Upper lobe of left lung (tissue), 6 donors: ENCODE data around the gene KCNMA1. TPM values are rescaled to one million over a fixed set of nuclear protein-coding genes. Genes with fewer than 3 reads are reported as not detected.

Experiments
- ATAC-seq, 2 donors: fragments of 200-7000 bp; cut with Tn5 transposase; one replicate each; pipeline ENCODE4 v1.9.1; 2022; ENCODE audit warnings: mild to moderate bottlenecking in 2 of 2, moderate library complexity in 2 of 2; ENCODE audit not compliant: low FRiP score in 2 of 2
- DNase-seq, 2 donors: peaks; one replicate each; pipeline ENCODE4 v3.0.0-alpha.2; 2019 to 2020
- H3K27ac ChIP-seq, 4 donors: fragments of 200-600 bp; sonication (generic); one replicate each; pipeline ENCODE4 v1.5.1; 2016 to 2019
- H3K27me3 ChIP-seq, 4 donors: fragments of 200-600 bp; sonication (generic); one replicate each; pipeline ENCODE4 v1.5.1; 2017 to 2019
- H3K36me3 ChIP-seq, 4 donors: fragments of 200-600 bp; sonication (generic); one replicate each; pipeline ENCODE4 v1.5.1; 2016 to 2019
- H3K4me1 ChIP-seq, 4 donors: fragments of 200-600 bp; sonication (generic); one replicate each; pipeline ENCODE4 v1.5.1; 2018 to 2019
- H3K4me3 ChIP-seq, 4 donors: fragments of 200-600 bp; sonication (generic); one replicate each; pipeline ENCODE4 v1.5.1; 2017 to 2019; ENCODE audit warnings: mild to moderate bottlenecking in 2 of 4, moderate library complexity in 1 of 4
- H3K9me3 ChIP-seq, 4 donors: fragments of 200-600 bp; sonication (generic); one replicate each; pipeline ENCODE4 v1.5.1; 2018 to 2019
- CTCF ChIP-seq, 6 experiments: fragments of 450-650 bp in 4 of 6; fragments of 200-600 bp in 2 of 6; sonication (generic) in 2 of 6; IDR thresholded peaks; one replicate each; pipeline ENCODE4 v1.5.1; 2016 to 2019; ENCODE audit warnings: antibody characterized with exemption in 6 of 6
- EP300 ChIP-seq, 4 donors: sonication (generic); formaldehyde crosslinking; IDR thresholded peaks; one replicate each; pipeline ENCODE4 v1.5.1; 2017; ENCODE audit warnings: antibody characterized with exemption in 4 of 4, control low read depth in 2 of 4
- POLR2A ChIP-seq, 4 donors: fragments of 450-650 bp; IDR thresholded peaks; one replicate each; pipeline ENCODE4 v1.5.1; 2016 to 2017; ENCODE audit warnings: antibody characterized with exemption in 4 of 4, mild to moderate bottlenecking in 2 of 4
- POLR2AphosphoS5 ChIP-seq, 2 donors: sonication (generic); formaldehyde crosslinking; IDR thresholded peaks; one replicate each; pipeline ENCODE4 v1.5.1; 2017; ENCODE audit warnings: antibody characterized with exemption in 2 of 2
- WGBS, 2 donors: methylation state at CpG; one replicate each; pipeline ENCODE4 v1.1.5; 2017 to 2018; 5-methylcytosine and 5-hydroxymethylcytosine counted together
- total RNA-seq, 6 donors: library from RNA; depleted of rRNA in 4 of 6; stranded (reverse); fragments of >200 nt in 4 of 6; gene quantifications; one replicate each; pipeline versions ENCODE4 v1.1.0 to v1.2.1, GENCODE V29; 2016 to 2021
- donor health status: DM: no; HTN: no; CAD: no; lungs with moderate emphysema.
- donor health status: DM: no; HTN: yes; CAD: no; lungs with severe emphysema.

Gene KCNMA1
- total RNA-seq, 6 donors from 2014 or later: 5.8 to 107 (median 22.0) TPM

- WGBS, 2 donors: 64 to 74% methylated on average over 6 of the region's 6 CpGs
- DNase-seq (no peak), ATAC-seq (no peak)
- no peak overlapping the region for H3K27ac ChIP-seq
- no peaks in the 10 kb centered on the region for H3K4me1 ChIP-seq
- TF ChIP-seq CTCF (IDR thresholded peaks at IDR 0.05) (no peak), POLR2A (IDR thresholded peaks at IDR 0.05) (no peak), EP300 (IDR thresholded peaks at IDR 0.05) (no peak), POLR2AphosphoS5 (IDR thresholded peaks at IDR 0.05) (no peak)
- no peak overlapping the region for H3K4me3 ChIP-seq
- H3K27me3 ChIP-seq: no peaks in the 10 kb centered on the region
- H3K9me3 ChIP-seq: no peaks in the 10 kb centered on the region
- no peaks in the 10 kb centered on the region for H3K36me3 ChIP-seq
Observed at GRCh38 chr10:77442699-77443189, 194.9 kb downstream of the KCNMA1 start.

- H3K27ac ChIP-seq: no peak overlapping the region
- TF ChIP-seq POLR2AphosphoS5 (IDR thresholded peaks at IDR 0.05) (no peak), POLR2A (IDR thresholded peaks at IDR 0.05) (no peak), EP300 (IDR thresholded peaks at IDR 0.05) (no peak), CTCF (IDR thresholded peaks at IDR 0.05) (no peak)
- WGBS, 2 donors: 79% methylated on average over 8 of the region's 8 CpGs
- ATAC-seq (no peak), DNase-seq (no peak)
- H3K9me3 ChIP-seq: no peaks in the 10 kb centered on the region
- no peak overlapping the region for H3K4me3 ChIP-seq
- no peaks in the 10 kb centered on the region for H3K27me3 ChIP-seq
- H3K36me3 ChIP-seq: no peaks in the 10 kb centered on the region
- peaks cover 0 to under 1% (median 0%) of the 10 kb centered on the region in 4 donors for H3K4me1 ChIP-seq
Observed at GRCh38 chr10:77441353-77442166, 196.0 kb downstream of the KCNMA1 start.

GRCh38 chr10:77436257-77436975 lies 201.2 kb downstream of the KCNMA1 start:
- Histone ChIP-seq H3K4me3 (no peak overlapping the region), H3K9me3 (no peaks in the 10 kb centered on the region), H3K27me3 (no peaks in the 10 kb centered on the region), H3K4me1 (peaks cover 0 to 5% (median under 1%) of the 10 kb centered on the region in 4 donors), H3K36me3 (no peaks in the 10 kb centered on the region), H3K27ac (no peak overlapping the region)
- no peak for TF ChIP-seq POLR2A (IDR thresholded peaks at IDR 0.05)
- TF ChIP-seq CTCF (IDR thresholded peaks at IDR 0.05): no peak
- no peak for TF ChIP-seq EP300 (IDR thresholded peaks at IDR 0.05)
- no peak for TF ChIP-seq POLR2AphosphoS5 (IDR thresholded peaks at IDR 0.05)
- DNase-seq (no peak), ATAC-seq (no peak)
- WGBS, 2 donors: 56 to 61% methylated on average over 3 of the region's 3 CpGs

GRCh38 chr10:77433546-77433945 lies 204.1 kb downstream of the KCNMA1 start:
- ATAC-seq (no peak), DNase-seq (no peak)
- no peak for TF ChIP-seq POLR2AphosphoS5 (IDR thresholded peaks at IDR 0.05)
- no peak for TF ChIP-seq CTCF (IDR thresholded peaks at IDR 0.05)
- no peak for TF ChIP-seq POLR2A (IDR thresholded peaks at IDR 0.05)
- no peak for TF ChIP-seq EP300 (IDR thresholded peaks at IDR 0.05)
- Histone ChIP-seq H3K36me3 (no peaks in the 10 kb centered on the region), H3K4me3 (no peak overlapping the region), H3K27me3 (no peaks in the 10 kb centered on the region), H3K4me1 (peaks cover 0 to 10% (median 3%) of the 10 kb centered on the region in 4 donors), H3K9me3 (no peaks in the 10 kb centered on the region), H3K27ac (no peak overlapping the region)
- 91 to 97% methylated on average over 7 of the region's 7 CpGs for WGBS, 2 donors
